Pericardium fibroblast (primary cell): ENCODE measurements around the gene HIC2. TPM values are rescaled to one million over a fixed set of nuclear protein-coding genes. Genes with fewer than 3 reads are reported as not detected.

Experiments used
- total RNA-seq: library from RNA; depleted of rRNA; stranded (reverse); fragments of >200 nt; gene quantifications from 2 replicates; pipeline ENCODE4 v1.2.3, GENCODE V29; 2015

The HIC2 gene
- 4.0 and 4.2 TPM in 2 replicates for total RNA-seq

GRCh38 chr22:21417227-21417746, at the start of gene HIC2:
TSS of gene HIC2 (plus strand) at chr22:21417371. CDS start at chr22:21442832, 25,461 bp downstream.

GRCh38 chr22:21383701-21384467, 33.3 kb upstream of the HIC2 start, which contains the start of gene RIMBP3B:
TSS of gene RIMBP3B (plus strand) at chr22:21383751. CDS start at chr22:21383859, 108 bp downstream.

GRCh38 chr22:21467337-21468193, 50.4 kb downstream of the HIC2 start, which contains the start of gene TMEM191C:
TSS of gene TMEM191C (plus strand) at chr22:21467387. CDS start at chr22:21467460, 73 bp downstream.

Other genes with a start within 250 kb of the HIC2 start
- gene RIMBP3B, start 33.6 kb upstream of the HIC2 start, total RNA-seq, result 0.09 and 0.23 TPM in 2 replicates
- 0.23 and 0.51 TPM in 2 replicates for gene TMEM191C, start 50.0 kb downstream of the HIC2 start, total RNA-seq
- gene RIMBP3C, start 134.1 kb downstream of the HIC2 start, total RNA-seq, result 1.1 and 1.3 TPM in 2 replicates
- gene UBE2L3, start 150.3 kb downstream of the HIC2 start, total RNA-seq, result 51.6 and 64.8 TPM in 2 replicates
- 41.7 and 66.5 TPM in 2 replicates for gene YDJC, start 212.7 kb downstream of the HIC2 start, total RNA-seq
- gene CCDC116, start 215.4 kb downstream of the HIC2 start, total RNA-seq, result not detected in 2 replicates
- 31.7 and 50.3 TPM in 2 replicates for gene SDF2L1, start 224.9 kb downstream of the HIC2 start, total RNA-seq
- 16.7 and 26.5 TPM in 2 replicates for gene PPIL2, start 248.6 kb downstream of the HIC2 start, total RNA-seq